A673 (cell line): Measurements from ENCODE around the gene CYSLTR2. TPM values are rescaled to one million over a fixed set of nuclear protein-coding genes. Genes with fewer than 3 reads are reported as not detected.

ENCODE experiments used
- BruUV-seq: library from RNA; stranded (reverse); fragments of 400-500 nt; replicated peaks from 2 replicates; lab custom pipeline; 2021; lab: Mats Ljungman, UMichigan
- CTCF ChIA-PET: fragments of 300-600 bp; sonication (Branson Sonifier 250); formaldehyde crosslinking; loops from one replicate; lab custom pipeline; 2022; ENCODE audit warnings: antibody characterized with exemption; lab: Charles Lee
- POLR2A ChIA-PET: fragments of 300-600 bp; sonication (Branson Sonifier 250); formaldehyde crosslinking; loops from one replicate; lab custom pipeline; 2022; ENCODE audit warnings: antibody characterized with exemption; ENCODE audit not compliant: low non-redundant PET; lab: Charles Lee
- DNase-seq: peaks from one replicate; pipeline ENCODE4 v3.0.0-alpha.2; 2015; ENCODE audit warnings: low spot score
- H3K27ac ChIP-seq: fragments of 200-600 bp; sonication (generic); 2 replicates; pipeline ENCODE4 v1.5.1; 2016; ENCODE audit warnings: mixed run types, low read depth, mild to moderate bottlenecking, mixed read lengths, antibody characterized with exemption, low read length; ENCODE audit not compliant: poor library complexity, severe bottlenecking
- H3K27me3 ChIP-seq: fragments of 200-600 bp; sonication (generic); replicated peaks from 2 replicates; pipeline ENCODE4 v1.6.1; 2017; ENCODE audit warnings: mixed run types, low read depth, mild to moderate bottlenecking, mixed read lengths, antibody characterized with exemption, low read length; ENCODE audit not compliant: insufficient read depth, poor library complexity
- H3K36me3 ChIP-seq: fragments of 200-600 bp; sonication (generic); 2 replicates; pipeline ENCODE4 v1.6.1; 2016; ENCODE audit warnings: mixed run types, mild to moderate bottlenecking, mixed read lengths, antibody characterized with exemption, low read length; ENCODE audit not compliant: insufficient read depth, poor library complexity, severe bottlenecking
- H3K4me1 ChIP-seq: fragments of 200-600 bp; sonication (generic); 2 replicates; pipeline ENCODE4 v1.6.1; 2017; ENCODE audit warnings: mixed run types, mild to moderate bottlenecking, mixed read lengths, antibody characterized with exemption, low read length; ENCODE audit not compliant: insufficient read depth, poor library complexity, severe bottlenecking
- H3K4me3 ChIP-seq: fragments of 200-600 bp; sonication (generic); 2 replicates; pipeline ENCODE4 v1.5.1; 2016; ENCODE audit warnings: low read depth, mixed run types, mild to moderate bottlenecking, mixed read lengths, low read length; ENCODE audit not compliant: poor library complexity, severe bottlenecking
- H3K9me3 ChIP-seq: fragments of 200-600 bp; sonication (generic); 2 replicates; pipeline ENCODE4 v1.6.1; 2016; ENCODE audit warnings: mixed run types, low read depth, mild to moderate bottlenecking, mixed read lengths, antibody characterized with exemption, low read length; ENCODE audit not compliant: poor library complexity, severe bottlenecking
- CTCF ChIP-seq: fragments of 300-800, 200-600 bp; sonication (generic); conservative IDR thresholded peaks from 2 replicates; pipeline ENCODE4 v1.5.1; 2017; ENCODE audit warnings: low read depth, mild to moderate bottlenecking, antibody characterized with exemption, low read length, moderate library complexity, mixed read lengths
- EZH2 ChIP-seq: fragments of 200-600 bp; sonication (generic); IDR thresholded peaks from 2 replicates; pipeline ENCODE4 v1.6.1; 2017; ENCODE audit warnings: borderline replicate concordance, low read depth, mild to moderate bottlenecking, mixed read lengths, antibody characterized with exemption, low read length; ENCODE audit not compliant: poor library complexity, severe bottlenecking
- intact Hi-C: fragments of 100-400 bp; cut with micrococcal nuclease; formaldehyde crosslinking; loops from one replicate; pipeline ENCODE4 v1.10.0; 2022; ENCODE audit not compliant: unreplicated experiment
- total RNA-seq: library from RNA; stranded (reverse); gene quantifications from 2 replicates; pipeline ENCODE4 v1.2.3, GENCODE V29; 2021

Gene CYSLTR2
- total RNA-seq, 1 experiment from 2014 or later = not detected

GRCh38 chr13:48749144-48749543 is 95.4 kb downstream of the CYSLTR2 start:
- H3K4me3 ChIP-seq = no peak overlapping the region
- DNase-seq = no peak
- no peak overlapping the region for H3K27ac ChIP-seq
- POLR2A ChIA-PET = no interaction called here
- no peak for TF ChIP-seq CTCF
- no peaks in the 10 kb centered on the region for H3K4me1 ChIP-seq
- intact Hi-C loops = no loop called here
- no TSS peak for BruUV-seq
- CTCF ChIA-PET = interaction anchor here (0.6 kb wide), 1 partner anchor 20 kb away, joined by 3 read pairs; no protein-coding TSS in a partner anchor
- no peaks in the 10 kb centered on the region for H3K36me3 ChIP-seq
- peaks cover 5% of the 10 kb centered on the region for H3K27me3 ChIP-seq
- no peaks in the 10 kb centered on the region for H3K9me3 ChIP-seq

GRCh38 chr13:48749699-48750473 is 96.2 kb downstream of the CYSLTR2 start:
- H3K36me3 ChIP-seq = no peaks in the 10 kb centered on the region
- CTCF ChIA-PET = no interaction called here
- H3K4me1 ChIP-seq = no peaks in the 10 kb centered on the region
- H3K9me3 ChIP-seq = no peaks in the 10 kb centered on the region
- H3K27me3 ChIP-seq = peaks cover 5% of the 10 kb centered on the region
- peak; percentile 61 for TF ChIP-seq CTCF
- no peak for TF ChIP-seq EZH2
- peak; percentile 76 for DNase-seq
- POLR2A ChIA-PET = no interaction called here
- intact Hi-C loops = no loop called here
- H3K27ac ChIP-seq = no peak overlapping the region
- no TSS peak for BruUV-seq
- H3K4me3 ChIP-seq = no peak overlapping the region

- ChIA-PET POLR2A (no interaction called here), CTCF (no interaction called here)
- TF ChIP-seq EZH2 (no peak), CTCF (no peak)
- no peak overlapping the region for H3K27ac ChIP-seq
- H3K4me1 ChIP-seq = no peaks in the 10 kb centered on the region
- DNase-seq = no peak
- H3K27me3 ChIP-seq = no peaks in the 10 kb centered on the region
- BruUV-seq = no TSS peak
- H3K9me3 ChIP-seq = no peaks in the 10 kb centered on the region
- no peak overlapping the region for H3K4me3 ChIP-seq
- intact Hi-C loops = no loop called here
- H3K36me3 ChIP-seq = no peaks in the 10 kb centered on the region
Measured at GRCh38 chr13:48750588-48751383, 97.1 kb downstream of the CYSLTR2 start.
